Measurements from ENCODE around the gene TSLP. TPM values are rescaled to one million over a fixed set of nuclear protein-coding genes. Genes with fewer than 3 reads are reported as not detected.

TSLP gene
- total RNA-seq, 2 experiments from 2014 or later: not detected

- ChIA-PET POLR2A (interaction anchor here (0.5 to 1.9 kb wide), 9 partner anchors 9 to 643 kb away, joined by 3 to 9 read pairs (median 3); no protein-coding TSS in a partner anchor), CTCF (ENCODE audit: unreplicated experiment) (no interaction called here)
- Histone ChIP-seq H3K4me1 (ENCODE audit: insufficient read depth, low read length, poor library complexity, severe bottlenecking) (no peaks in the 10 kb centered on the region), H3K79me2 (ENCODE audit: insufficient read depth, low read depth, low read length) (peaks cover 12% of the 10 kb centered on the region; the same call in 1 of the 2 replicates), H3K4me3 (ENCODE audit: low read depth, low read length, poor library complexity, severe bottlenecking) (no peak overlapping the region), H4K20me1 (ENCODE audit: insufficient read depth, low read length) (peaks cover 6% of the 10 kb centered on the region; the same call in 1 of the 2 replicates), H3K4me2 (ENCODE audit: low read length) (no peak overlapping the region), H2AFZ (ENCODE audit: low read length) (no peak overlapping the region), H3K9me3 (ENCODE audit: low read length) (no peaks in the 10 kb centered on the region), H3K36me3 (ENCODE audit: insufficient read depth, low read length) (peaks cover 97% of the 10 kb centered on the region), H3K9me2 (ENCODE audit: insufficient read depth, low read length) (no peaks in the 10 kb centered on the region), H3K27ac (ENCODE audit: low read depth, low read length, poor library complexity, severe bottlenecking) (no peak overlapping the region)
- no peak for TF ChIP-seq CTCF (conservative IDR thresholded peaks at IDR 0.05; ENCODE audit: low read length)
- TF ChIP-seq EZH2phosphoT487 (IDR thresholded peaks at IDR 0.05; ENCODE audit: borderline replicate concordance, low read depth, low read length): no peak
- intact Hi-C loops (cut with micrococcal nuclease; ENCODE audit: unreplicated experiment): loop anchor here (10.0 kb wide), 1 partner anchor 360 kb away; no protein-coding TSS in a partner anchor
- DNase-seq (ENCODE audit: low spot score): no peak
- no TSS peak for BruUV-seq (replicated peaks)
These were observed 43.7 kb downstream of the TSLP start for GRCh38 chr5:111115229-111115628.

GRCh38 chr5:111116550-111116949 is 45.0 kb downstream of the TSLP start:
- no peaks in the 10 kb centered on the region for H3K9me3 ChIP-seq (ENCODE audit: low read length)
- no peak overlapping the region for H3K4me2 ChIP-seq (ENCODE audit: low read length)
- no TSS peak for BruUV-seq (replicated peaks)
- peaks cover 12% of the 10 kb centered on the region; the same call in 1 of the 2 replicates for H3K79me2 ChIP-seq (ENCODE audit: insufficient read depth, low read depth, low read length)
- H3K36me3 ChIP-seq (ENCODE audit: insufficient read depth, low read length): peaks cover 97% of the 10 kb centered on the region
- ChIA-PET CTCF (ENCODE audit: unreplicated experiment) (no interaction called here), POLR2A (no interaction called here)
- H3K4me1 ChIP-seq (ENCODE audit: insufficient read depth, low read length, poor library complexity, severe bottlenecking): no peaks in the 10 kb centered on the region
- H2AFZ ChIP-seq (ENCODE audit: low read length): no peak overlapping the region
- H3K9me2 ChIP-seq (ENCODE audit: insufficient read depth, low read length): no peaks in the 10 kb centered on the region
- DNase-seq (ENCODE audit: low spot score): no peak
- TF ChIP-seq EZH2phosphoT487 (IDR thresholded peaks at IDR 0.05; ENCODE audit: borderline replicate concordance, low read depth, low read length): no peak
- no peak for TF ChIP-seq CTCF (conservative IDR thresholded peaks at IDR 0.05; ENCODE audit: low read length)
- no peak overlapping the region for H3K4me3 ChIP-seq (ENCODE audit: low read depth, low read length, poor library complexity, severe bottlenecking)
- intact Hi-C loops (cut with micrococcal nuclease; ENCODE audit: unreplicated experiment): loop anchor here (10.0 kb wide), 1 partner anchor 362 kb away; no protein-coding TSS in a partner anchor
- peaks cover 6% of the 10 kb centered on the region; the same call in 1 of the 2 replicates for H4K20me1 ChIP-seq (ENCODE audit: insufficient read depth, low read length)
- no peak overlapping the region for H3K27ac ChIP-seq (ENCODE audit: low read depth, low read length, poor library complexity, severe bottlenecking)

- peaks cover 6% of the 10 kb centered on the region; the same call in 1 of the 2 replicates for H4K20me1 ChIP-seq (ENCODE audit: insufficient read depth, low read length)
- H3K79me2 ChIP-seq (ENCODE audit: insufficient read depth, low read depth, low read length): peaks cover 12% of the 10 kb centered on the region; the same call in 1 of the 2 replicates
- H3K9me3 ChIP-seq (ENCODE audit: low read length): no peaks in the 10 kb centered on the region
- H3K4me1 ChIP-seq (ENCODE audit: insufficient read depth, low read length, poor library complexity, severe bottlenecking): no peaks in the 10 kb centered on the region
- no peak overlapping the region for H3K27ac ChIP-seq (ENCODE audit: low read depth, low read length, poor library complexity, severe bottlenecking)
- peaks cover 97% of the 10 kb centered on the region for H3K36me3 ChIP-seq (ENCODE audit: insufficient read depth, low read length)
- no peak overlapping the region for H2AFZ ChIP-seq (ENCODE audit: low read length)
- no peak overlapping the region for H3K4me2 ChIP-seq (ENCODE audit: low read length)
- ChIA-PET CTCF (ENCODE audit: unreplicated experiment) (no interaction called here), POLR2A (interaction anchor here (1.0 to 1.3 kb wide), 2 partner anchors 10 to 25 kb away, joined by 3 to 4 read pairs; partner anchors contain the start of gene WDR36)
- BruUV-seq (replicated peaks): no TSS peak
- DNase-seq (ENCODE audit: low spot score): no peak
- H3K4me3 ChIP-seq (ENCODE audit: low read depth, low read length, poor library complexity, severe bottlenecking): no peak overlapping the region
- no peaks in the 10 kb centered on the region for H3K9me2 ChIP-seq (ENCODE audit: insufficient read depth, low read length)
- TF ChIP-seq EZH2phosphoT487 (IDR thresholded peaks at IDR 0.05; ENCODE audit: borderline replicate concordance, low read depth, low read length): no peak
- TF ChIP-seq CTCF (conservative IDR thresholded peaks at IDR 0.05; ENCODE audit: low read length): no peak
- intact Hi-C loops (cut with micrococcal nuclease; ENCODE audit: unreplicated experiment): loop anchor here (10.0 kb wide), 1 partner anchor 362 kb away; no protein-coding TSS in a partner anchor
These were observed 45.6 kb downstream of the TSLP start for GRCh38 chr5:111117136-111117535.

Data from OCI-LY7 (cell line).